GM18511 (cell line): ENCODE results near the gene CCL20.
"Not testable (repeated sequence)": the region's sequence is repeated elsewhere in the genome, so short reads cannot be mapped to it uniquely, and the experiment has no call there.

Experiments used
- ATAC-seq: cut with Tn5 transposase; IDR thresholded peaks from one replicate; pipeline ENCODE4 v1.9.1; 2021; ENCODE audit warnings: mild to moderate bottlenecking, moderate library complexity; ENCODE audit not compliant: unreplicated experiment

CCL20 gene

GRCh38 chr2:227829337-227829736 is 15.7 kb downstream of the CCL20 start:
- no peak for ATAC-seq

GRCh38 chr2:227834423-227834822 is 20.8 kb downstream of the CCL20 start:
- no peak for ATAC-seq

- no peak for ATAC-seq
Observed at GRCh38 chr2:227834916-227835650, 21.4 kb downstream of the CCL20 start.

- not testable (repeated sequence) for ATAC-seq
Observed at GRCh38 chr2:227839339-227840129, 25.9 kb downstream of the CCL20 start.

- ATAC-seq: peak; percentile 55
Observed at GRCh38 chr2:227846831-227847230, 33.2 kb downstream of the CCL20 start.

GRCh38 chr2:227848146-227848545 is 34.5 kb downstream of the CCL20 start:
- no peak for ATAC-seq

GRCh38 chr2:227848586-227848985 is 34.9 kb downstream of the CCL20 start:
- peak; percentile 70 for ATAC-seq

- ATAC-seq: no peak
Observed at GRCh38 chr2:227849906-227850305, 36.3 kb downstream of the CCL20 start.

- no peak for ATAC-seq
Observed at GRCh38 chr2:227853204-227853629, 39.6 kb downstream of the CCL20 start.

GRCh38 chr2:227853765-227854271 is 40.2 kb downstream of the CCL20 start:
- ATAC-seq: no peak

GRCh38 chr2:227855440-227855839 is 41.8 kb downstream of the CCL20 start:
- ATAC-seq: no peak

GRCh38 chr2:227856697-227857096 is 43.1 kb downstream of the CCL20 start:
- ATAC-seq: no peak

- ATAC-seq: no peak
Observed at GRCh38 chr2:227860221-227860641, 46.6 kb downstream of the CCL20 start.

- no peak for ATAC-seq
Observed at GRCh38 chr2:227861011-227861410, 47.4 kb downstream of the CCL20 start.

GRCh38 chr2:227862227-227862740 is 48.6 kb downstream of the CCL20 start:
- peak; percentile 74 for ATAC-seq

- no peak for ATAC-seq
Observed at GRCh38 chr2:227862741-227863588, 49.3 kb downstream of the CCL20 start.

GRCh38 chr2:227864161-227864756 is 50.6 kb downstream of the CCL20 start:
- no peak for ATAC-seq

- no peak for ATAC-seq
Observed at GRCh38 chr2:227865291-227865690, 51.6 kb downstream of the CCL20 start.
